Measurements from ENCODE around the gene TNFRSF13B. TPM values are rescaled to one million over a fixed set of nuclear protein-coding genes. Genes with fewer than 3 reads are reported as not detected.
A peak's percentile ranks its signal among the peaks of the same experiment; 100 is the strongest.

TNFRSF13B gene
- total and polyA plus RNA-seq, 7 donors = not detected

DNA sequence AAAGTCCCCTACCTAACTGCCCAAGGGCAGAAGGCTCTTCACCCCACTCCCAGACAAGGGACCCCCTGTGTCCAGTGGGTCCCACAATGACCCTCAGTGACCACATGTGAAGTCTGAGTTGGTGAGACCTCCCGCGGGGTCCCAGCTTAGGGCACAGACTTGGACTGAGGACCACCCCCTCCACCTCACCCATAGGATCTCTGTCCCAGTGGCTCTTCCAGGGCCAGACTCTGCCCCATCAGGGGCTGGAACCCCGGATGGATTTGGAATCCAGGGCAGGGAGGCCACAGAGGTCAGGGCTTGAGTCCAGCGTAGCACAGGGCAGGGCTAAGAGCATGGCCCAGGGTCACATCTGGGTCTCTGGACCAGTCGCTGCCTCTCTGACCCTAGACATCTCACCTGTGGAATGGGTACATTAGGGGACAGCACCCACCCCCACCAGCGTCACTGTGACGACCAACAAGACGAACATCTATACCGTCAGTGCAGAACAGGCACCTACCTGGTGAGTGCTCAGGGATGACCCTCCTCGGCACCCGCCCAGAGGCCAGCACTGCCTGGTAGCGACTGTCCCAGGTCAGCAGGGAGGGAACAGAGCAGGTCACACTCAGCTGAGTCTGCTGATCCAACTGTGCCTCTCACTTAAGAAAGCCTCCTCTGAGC, 37.7 kb downstream of the TNFRSF13B start:
- DNase-seq (no peak), ATAC-seq (no peak)
- no peaks in the 10 kb centered on the region for H3K9me3 ChIP-seq
- no peaks in the 10 kb centered on the region for H3K36me3 ChIP-seq (ENCODE audit: insufficient read depth in 1 of 2, low read depth in 1 of 2)
- no peak overlapping the region for H3K27ac ChIP-seq
- H3K4me1 ChIP-seq = no peaks in the 10 kb centered on the region
- no peak overlapping the region for H3K4me3 ChIP-seq
- intact Hi-C loops (cut with DNase I) = no loop called here
- TF ChIP-seq CTCF (IDR thresholded peaks at IDR 0.05) = no peak
- WGBS, 3 donors = 94 to 96% (median 95%) methylated on average over 12 of the region's 12 CpGs
- peaks cover 0 to 3% (median 3%) of the 10 kb centered on the region in 3 donors for H3K27me3 ChIP-seq (ENCODE audit: insufficient read depth in 3 of 3, low read length in 2 of 3)

DNA sequence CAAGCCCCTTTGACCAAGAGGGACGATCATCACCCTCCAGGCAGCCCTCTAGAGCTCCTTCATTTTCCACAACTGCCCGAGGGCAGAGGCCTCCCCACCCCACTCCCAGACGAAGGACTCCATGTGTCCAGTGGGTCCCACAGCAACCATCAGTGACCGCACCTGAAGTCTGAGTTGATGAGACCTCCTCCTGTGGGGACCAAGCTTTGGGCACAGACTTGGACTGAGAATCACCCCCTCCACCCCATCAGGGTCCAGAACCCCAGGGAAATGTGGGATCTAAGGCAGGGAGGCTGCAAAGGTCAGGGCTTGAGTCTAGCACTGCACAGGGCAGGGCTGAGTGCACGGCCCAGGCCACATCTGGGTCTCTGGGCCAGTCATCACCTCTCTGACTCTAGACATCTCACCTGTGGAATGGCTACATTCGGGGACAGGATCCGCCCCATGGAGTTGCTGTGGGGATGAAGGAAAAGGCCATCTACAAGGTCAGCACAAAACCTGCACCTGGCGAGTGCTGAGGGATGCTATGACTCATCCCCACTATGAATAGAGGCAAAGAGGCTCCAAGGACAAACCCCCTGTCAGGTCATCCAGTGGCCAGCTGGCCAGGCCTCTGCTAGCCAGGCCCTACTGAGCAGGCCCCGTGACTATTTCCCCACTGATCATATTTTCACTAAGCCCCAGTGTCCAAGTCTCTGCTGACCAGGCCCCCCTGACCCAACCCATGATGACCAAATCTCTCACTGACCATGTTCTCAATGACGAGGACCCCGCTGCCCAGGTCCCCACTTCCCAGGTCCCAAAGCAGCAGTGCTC, 38.4 kb downstream of the TNFRSF13B start:
- WGBS, 3 donors = 74 to 77% (median 75%) methylated on average over 11 of the region's 11 CpGs
- Histone ChIP-seq H3K4me1 (no peaks in the 10 kb centered on the region), H3K9me3 (no peaks in the 10 kb centered on the region), H3K36me3 (ENCODE audit: insufficient read depth in 1 of 2, low read depth in 1 of 2) (no peaks in the 10 kb centered on the region), H3K27me3 (ENCODE audit: insufficient read depth in 3 of 3, low read length in 2 of 3) (peaks cover 0 to 2% (median 0%) of the 10 kb centered on the region in 3 donors), H3K4me3 (no peak overlapping the region), H3K27ac (no peak overlapping the region)
- intact Hi-C loops (cut with DNase I) = no loop called here
- ATAC-seq (peak; percentile 93 to 97 (median 94)), DNase-seq (peak; percentile 58 to 68)
- TF ChIP-seq CTCF (IDR thresholded peaks at IDR 0.05) = no peak

DNA sequence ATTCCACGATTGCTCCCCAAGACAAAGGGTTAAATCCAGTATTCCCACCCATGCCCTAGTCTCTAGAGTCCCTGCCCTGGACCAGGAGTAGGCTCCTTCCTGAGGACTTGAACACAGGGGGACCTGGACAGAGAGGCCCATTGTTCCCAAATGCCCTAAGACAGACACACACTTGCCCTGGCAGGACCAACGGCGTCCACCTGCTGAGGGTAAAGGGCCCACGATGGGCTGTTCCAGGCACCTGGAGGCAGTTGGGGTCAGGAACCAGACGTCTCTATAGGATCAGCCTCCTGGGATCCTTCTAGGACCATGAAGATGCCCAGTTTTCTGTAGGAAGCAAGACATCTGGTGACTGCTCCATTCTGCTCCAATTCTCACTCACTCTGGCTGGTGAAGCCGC, 39.3 kb downstream of the TNFRSF13B start:
- intact Hi-C loops (cut with DNase I) = no loop called here

GRCh38 chr17:16932156-16932555, 39.8 kb downstream of the TNFRSF13B start:
- Histone ChIP-seq H3K36me3 (ENCODE audit: insufficient read depth in 1 of 2, low read depth in 1 of 2) (no peaks in the 10 kb centered on the region), H3K27me3 (ENCODE audit: insufficient read depth in 3 of 3, low read length in 2 of 3) (no peaks in the 10 kb centered on the region), H3K9me3 (no peaks in the 10 kb centered on the region), H3K4me1 (no peaks in the 10 kb centered on the region), H3K4me3 (no peak overlapping the region), H3K27ac (no peak overlapping the region)
- 86 to 90% (median 87%) methylated on average over 8 of the region's 8 CpGs for WGBS, 3 donors
- intact Hi-C loops (cut with DNase I) = no loop called here
- no peak for TF ChIP-seq CTCF (IDR thresholded peaks at IDR 0.05)
- no peak for DNase-seq
- no peak for ATAC-seq

More for the DNA sequence above, 39.3 kb downstream of the TNFRSF13B start:
- no peak overlapping the region for H3K4me3 ChIP-seq
- H3K36me3 ChIP-seq (ENCODE audit: insufficient read depth in 1 of 2, low read depth in 1 of 2) = no peaks in the 10 kb centered on the region
- WGBS, 3 donors = 76 to 81% (median 77%) methylated on average over 6 of the region's 6 CpGs
- no peak overlapping the region for H3K27ac ChIP-seq
- no peak for TF ChIP-seq CTCF (IDR thresholded peaks at IDR 0.05)
- DNase-seq (no peak), ATAC-seq (no peak)
- no peaks in the 10 kb centered on the region for H3K9me3 ChIP-seq
- peaks cover 0 to 2% (median 0%) of the 10 kb centered on the region in 3 donors for H3K27me3 ChIP-seq (ENCODE audit: insufficient read depth in 3 of 3, low read length in 2 of 3)
- no peaks in the 10 kb centered on the region for H3K4me1 ChIP-seq
